HG03460 (cell line): Measurements from ENCODE around the gene ATAD1.
"Not testable (repeated sequence)": the region's sequence is repeated elsewhere in the genome, so short reads cannot be mapped to it uniquely, and the experiment has no call there.

Experiments
- ATAC-seq: cut with Tn5 transposase; IDR thresholded peaks from one replicate; pipeline ENCODE4 v1.9.1; 2021; ENCODE audit not compliant: unreplicated experiment

Gene ATAD1

GRCh38 chr10:87817609-87818504 lies at the start of gene ATAD1:
TSS of gene ATAD1 (minus strand) at chr10:87818226. CDS start at chr10:87814599, 3,627 bp downstream.
- peak; percentile 65 for ATAC-seq

- ATAC-seq: no peak
Measured at GRCh38 chr10:87867453-87867852, 49.4 kb upstream of the ATAD1 start.

GRCh38 chr10:87866412-87866974 lies 48.5 kb upstream of the ATAD1 start:
- ATAC-seq: no peak

DNA sequence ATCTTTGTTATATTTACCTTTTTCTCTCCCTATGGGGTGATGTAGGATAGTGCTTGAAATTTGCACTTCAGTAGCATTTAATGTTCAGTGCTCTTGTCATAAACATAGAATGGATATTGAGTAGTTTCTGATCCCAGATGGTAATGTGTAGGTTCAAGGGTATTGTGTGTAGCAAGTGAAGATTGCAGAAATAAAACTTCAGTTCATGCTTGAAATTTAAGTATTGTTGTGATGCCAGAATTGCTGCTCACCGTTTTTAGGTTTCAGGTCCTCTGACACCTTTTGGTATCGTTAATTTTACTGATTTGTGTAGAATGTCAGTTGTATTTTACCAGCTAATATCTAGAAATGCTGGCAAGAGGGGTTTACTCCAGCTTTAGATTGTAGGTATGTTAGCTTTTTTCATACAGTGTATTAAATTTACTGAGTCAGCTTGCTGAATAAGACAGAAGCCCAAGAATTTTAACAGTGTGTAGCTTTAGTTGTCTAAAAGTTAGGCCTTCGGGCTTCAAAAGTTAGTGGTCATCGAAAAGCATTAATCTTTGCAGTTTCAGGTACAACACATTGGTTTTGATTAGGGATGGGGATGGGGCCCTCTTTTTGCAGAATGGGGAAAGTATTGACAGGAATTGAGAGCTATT lies 47.3 kb upstream of the ATAD1 start:
- ATAC-seq: no peak

DNA sequence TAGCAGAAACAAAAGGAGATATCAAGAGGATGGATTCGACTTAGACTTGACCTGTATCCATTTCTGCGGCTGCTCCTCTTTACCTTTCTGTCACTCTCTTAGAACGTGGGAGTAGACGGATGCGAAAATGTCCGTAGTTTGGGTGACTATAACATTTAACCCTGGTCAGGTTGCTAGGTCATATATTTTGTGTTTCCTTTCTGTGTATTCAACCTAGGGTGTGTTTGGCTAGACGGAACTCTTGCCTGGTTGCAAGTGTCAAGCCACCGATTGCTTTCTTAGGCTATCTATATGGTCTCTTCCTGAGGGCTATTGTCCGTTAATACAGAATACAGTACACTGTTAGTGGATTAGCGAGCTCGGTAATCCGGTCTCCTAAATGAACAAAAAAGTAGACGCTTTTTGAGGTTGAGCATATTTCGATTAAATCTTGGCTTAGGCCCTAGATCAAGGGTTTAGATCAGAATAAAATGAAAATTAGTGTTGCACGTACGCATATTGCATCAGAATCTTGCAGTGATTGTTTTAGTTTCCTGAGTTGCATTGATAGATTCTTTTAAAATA lies 46.6 kb upstream of the ATAD1 start:
- no peak for ATAC-seq

GRCh38 chr10:87863951-87864495 lies 46.0 kb upstream of the ATAD1 start:
- ATAC-seq: not testable (repeated sequence)

DNA sequence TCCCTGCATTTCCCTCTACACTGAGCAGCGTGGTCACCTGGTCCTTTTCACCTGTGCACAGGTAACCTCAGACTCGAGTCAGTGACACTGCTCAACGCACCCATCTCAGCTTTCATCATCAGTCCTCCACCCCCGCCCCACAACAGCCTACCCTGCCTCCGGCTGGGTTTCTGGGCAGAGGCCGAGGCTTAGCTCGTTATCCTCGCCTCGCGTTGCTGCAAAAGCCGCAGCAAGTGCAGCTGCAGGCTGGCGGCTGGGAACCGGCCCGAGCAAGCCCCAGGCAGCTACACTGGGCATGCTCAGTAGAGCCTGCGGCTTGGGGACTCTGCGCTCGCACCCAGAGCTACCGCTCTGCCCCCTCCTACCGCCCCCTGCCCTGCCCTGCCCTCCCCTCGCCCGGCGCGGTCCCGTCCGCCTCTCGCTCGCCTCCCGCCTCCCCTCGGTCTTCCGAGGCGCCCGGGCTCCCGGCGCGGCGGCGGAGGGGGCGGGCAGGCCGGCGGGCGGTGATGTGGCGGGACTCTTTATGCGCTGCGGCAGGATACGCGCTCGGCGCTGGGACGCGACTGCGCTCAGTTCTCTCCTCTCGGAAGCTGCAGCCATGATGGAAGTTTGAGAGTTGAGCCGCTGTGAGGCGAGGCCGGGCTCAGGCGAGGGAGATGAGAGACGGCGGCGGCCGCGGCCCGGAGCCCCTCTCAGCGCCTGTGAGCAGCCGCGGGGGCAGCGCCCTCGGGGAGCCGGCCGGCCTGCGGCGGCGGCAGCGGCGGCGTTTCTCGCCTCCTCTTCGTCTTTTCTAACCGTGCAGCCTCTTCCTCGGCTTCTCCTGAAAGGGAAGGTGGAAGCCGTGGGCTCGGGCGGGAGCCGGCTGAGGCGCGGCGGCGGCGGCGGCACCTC lies 45.3 kb upstream of the ATAD1 start, which contains the start of the genes KLLN and PTEN:
TSS of gene KLLN (minus strand) at position 481 of the 891 bp plus-strand sequence. CDS start 1,046 bp downstream, outside the sequence.
TSS of gene PTEN (plus strand) at position 573 of the 891 bp plus-strand sequence. CDS start 845 bp downstream, outside the sequence.
- peak; percentile 28 for ATAC-seq

DNA sequence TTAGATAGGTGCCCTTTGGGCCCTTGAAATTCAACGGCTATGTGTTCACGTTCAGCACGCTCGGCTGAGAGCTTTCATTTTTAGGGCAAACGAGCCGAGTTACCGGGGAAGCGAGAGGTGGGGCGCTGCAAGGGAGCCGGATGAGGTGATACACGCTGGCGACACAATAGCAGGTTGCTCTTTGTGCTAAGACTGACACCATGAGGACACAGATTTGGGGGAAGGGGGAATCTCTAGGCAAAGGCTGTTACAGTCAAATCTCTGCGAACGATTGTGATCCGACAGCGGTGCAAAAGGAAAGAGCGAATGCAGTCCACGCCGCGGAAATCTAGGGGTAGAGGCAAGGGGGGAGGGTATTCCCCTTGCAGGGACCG lies 44.6 kb upstream of the ATAD1 start:
- ATAC-seq: peak; percentile 7

GRCh38 chr10:87861953-87862678 lies 44.1 kb upstream of the ATAD1 start:
- peak; percentile 48 for ATAC-seq

GRCh38 chr10:87861566-87861952 lies 43.5 kb upstream of the ATAD1 start:
- peak; percentile 14 for ATAC-seq

DNA sequence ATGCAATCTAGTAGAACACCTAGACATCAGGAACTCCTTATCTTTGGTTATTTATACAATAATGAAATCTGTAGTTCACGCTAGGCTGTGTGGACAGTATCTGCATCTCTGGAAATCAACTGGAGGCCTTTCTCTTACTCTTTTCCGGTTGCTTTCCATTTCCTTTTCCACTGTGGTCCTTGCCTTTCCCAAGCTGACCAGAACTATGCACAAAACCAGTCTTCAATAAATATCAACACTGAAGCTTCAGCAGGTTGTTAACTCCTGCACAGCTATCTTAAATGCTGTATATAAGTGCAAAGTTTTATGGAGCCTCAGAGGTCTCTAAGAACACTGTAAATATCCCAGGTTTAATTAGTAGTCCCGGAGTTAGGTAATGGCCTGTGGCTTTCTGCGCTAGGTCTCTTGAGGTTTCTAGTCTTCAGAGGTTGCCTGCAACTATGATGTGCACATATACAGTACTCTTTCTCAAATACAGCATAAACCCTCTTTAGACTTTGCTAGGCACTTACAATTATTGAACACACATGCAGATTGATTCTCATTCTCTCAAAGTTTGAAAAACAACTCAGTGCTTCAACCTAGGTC lies 42.9 kb upstream of the ATAD1 start:
- ATAC-seq: no peak

DNA sequence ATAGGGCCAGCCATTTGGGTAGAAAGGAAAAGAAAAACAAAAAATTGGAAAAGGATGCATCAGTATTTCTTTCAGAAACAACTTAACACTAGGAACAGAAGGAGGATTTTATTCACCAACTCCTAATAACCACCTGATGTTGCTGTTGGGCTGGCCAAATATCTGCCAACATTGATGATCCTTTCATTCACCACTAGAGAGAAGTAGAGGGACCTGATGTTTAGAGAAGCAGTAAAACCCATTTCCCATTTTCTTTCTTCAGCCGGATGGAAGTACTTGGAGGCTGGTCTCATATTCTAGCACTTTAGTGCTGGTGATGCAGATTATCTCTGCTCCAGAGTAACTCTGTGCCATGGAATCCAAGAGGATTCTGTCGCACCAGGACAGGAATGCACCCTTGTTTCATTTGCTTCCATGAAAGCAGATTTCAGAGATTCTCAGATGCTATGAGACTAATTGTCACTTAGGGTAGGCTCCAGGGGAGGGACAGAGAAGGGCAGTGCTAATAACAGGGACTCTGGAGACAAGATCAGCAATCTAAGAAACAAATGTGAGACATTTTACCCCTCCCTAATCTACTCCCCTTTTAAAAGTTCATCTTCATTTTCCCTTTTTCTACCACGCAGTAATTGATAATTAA lies 42.2 kb upstream of the ATAD1 start:
- ATAC-seq: no peak

- ATAC-seq: not testable (repeated sequence)
Measured at GRCh38 chr10:87855665-87856064, 37.6 kb upstream of the ATAD1 start.

GRCh38 chr10:87855247-87855646 lies 37.2 kb upstream of the ATAD1 start:
- not testable (repeated sequence) for ATAC-seq

DNA sequence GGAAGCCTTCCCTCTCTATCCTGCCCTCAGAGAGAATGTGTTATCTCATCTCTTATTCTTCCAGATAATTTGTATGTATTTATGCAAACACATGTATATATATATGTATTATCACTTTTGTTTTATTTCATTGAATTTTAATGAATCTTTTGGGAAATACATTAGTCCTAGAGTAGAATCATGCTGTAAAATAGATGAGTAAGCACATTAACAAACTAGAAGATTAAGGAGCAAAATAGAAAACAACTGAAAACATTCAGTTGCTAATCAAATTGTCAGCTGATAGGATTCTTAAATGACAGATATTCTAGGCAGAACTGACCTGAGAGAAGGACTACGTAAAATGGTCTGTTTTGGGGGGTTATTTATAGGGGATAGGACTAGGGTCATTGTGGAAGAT lies 34.1 kb upstream of the ATAD1 start:
- ATAC-seq: no peak

- ATAC-seq: no peak
Measured at GRCh38 chr10:87850742-87851205, 32.7 kb upstream of the ATAD1 start.

GRCh38 chr10:87849001-87849400 lies 31.0 kb upstream of the ATAD1 start:
- ATAC-seq: no peak

- ATAC-seq: no peak
Measured at GRCh38 chr10:87847550-87847949, 29.5 kb upstream of the ATAD1 start.
